Measurements from ENCODE around the gene MIGA2.
A peak's percentile ranks its signal among the peaks of the same experiment; 100 is the strongest.
"Not testable (repeated sequence)": the region's sequence is repeated elsewhere in the genome, so short reads cannot be mapped to it uniquely, and the experiment has no call there.

MIGA2 gene

GRCh38 chr9:129036241-129036922 lies at the start of gene MIGA2:
Gene MIGA2 (plus strand): TSS chr9:129036626. CDS start chr9:129040595, 3,969 bp downstream.
- DNase-seq: peak; percentile 40 to 99 (median 97)

GRCh38 chr9:128986671-128987070 lies 49.8 kb upstream of the MIGA2 start:
- no peak for DNase-seq

- peak in 10 of 56 donors; percentile 3 to 66 (median 32) for DNase-seq
These were observed 48.6 kb upstream of the MIGA2 start for GRCh38 chr9:128987805-128988204.

- peak in 35 of 56 donors; percentile 11 to 78 (median 51) for DNase-seq
These were observed 43.4 kb upstream of the MIGA2 start for GRCh38 chr9:128992995-128993394.

- peak in 3 of 56 donors; percentile 14 to 40 (median 22) for DNase-seq
These were observed 40.6 kb upstream of the MIGA2 start for GRCh38 chr9:128995791-128996190.

GRCh38 chr9:128998462-128998861 lies 38.0 kb upstream of the MIGA2 start:
- no peak for DNase-seq

- DNase-seq: no peak
These were observed 36.7 kb upstream of the MIGA2 start for GRCh38 chr9:128999581-129000206.

- DNase-seq: no peak
These were observed 34.7 kb upstream of the MIGA2 start for GRCh38 chr9:129001504-129002325.

- no peak for DNase-seq
These were observed 33.4 kb upstream of the MIGA2 start for GRCh38 chr9:129002992-129003391.

- not testable (repeated sequence) for DNase-seq
These were observed 32.3 kb upstream of the MIGA2 start for GRCh38 chr9:129004173-129004572.

GRCh38 chr9:129005336-129005997 lies 31.0 kb upstream of the MIGA2 start:
- DNase-seq: no peak

GRCh38 chr9:129006328-129007034 lies 29.9 kb upstream of the MIGA2 start:
- DNase-seq: peak in 49 of 56 donors; percentile 16 to 83 (median 62)

- DNase-seq: peak in 4 of 56 donors; percentile 34 to 64 (median 48)
These were observed 29.2 kb upstream of the MIGA2 start for GRCh38 chr9:129007035-129007765.

- DNase-seq: no peak
These were observed 28.5 kb upstream of the MIGA2 start for GRCh38 chr9:129007766-129008468.

GRCh38 chr9:129008469-129008965 lies 27.9 kb upstream of the MIGA2 start:
- DNase-seq: no peak

GRCh38 chr9:129008986-129009583 lies 27.3 kb upstream of the MIGA2 start:
- DNase-seq: no peak

GRCh38 chr9:129009584-129010141 lies 26.8 kb upstream of the MIGA2 start:
- no peak for DNase-seq

- no peak for DNase-seq
These were observed 26.0 kb upstream of the MIGA2 start for GRCh38 chr9:129010267-129010975.

Data from amygdala (tissue), 56 donors.